DND-41 (cell line): Measurements from ENCODE around the gene SORL1-AS1.

Experiments
- CTCF ChIP-seq: IDR thresholded peaks from 2 replicates; pipeline ENCODE4 v1.5.1; 2012; ENCODE audit warnings: borderline replicate concordance, low read length, moderate library complexity, mild to moderate bottlenecking; ENCODE audit not compliant: poor library complexity, severe bottlenecking; ENCODE audit errors: extremely low read depth
- EZH2 ChIP-seq: IDR thresholded peaks from 3 replicates; pipeline ENCODE4 v1.6.1; 2012; ENCODE audit warnings: borderline replicate concordance, low read depth, mild to moderate bottlenecking, moderate library complexity, low read length, inconsistent platforms; ENCODE audit not compliant: severe bottlenecking

DNA sequence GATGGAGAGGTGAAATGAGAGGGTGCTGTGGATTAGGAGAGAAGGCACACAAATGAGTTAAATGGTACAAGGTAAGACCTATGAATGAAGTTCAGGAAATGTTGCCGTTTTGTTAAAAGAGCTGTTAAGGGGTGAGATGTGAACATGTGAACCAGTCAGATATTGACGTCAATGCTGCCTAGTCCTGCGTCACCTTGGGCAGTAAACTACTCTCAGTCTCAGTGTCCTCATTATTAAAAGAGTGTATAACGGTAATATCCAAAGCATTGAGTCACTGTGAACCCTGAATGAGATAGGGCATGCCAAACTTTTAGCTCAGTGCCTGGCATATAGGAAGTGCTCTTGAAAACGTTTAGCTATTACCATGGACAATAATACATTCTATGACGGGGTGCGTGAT lies 32.4 kb upstream of the SORL1-AS1 start:
- TF ChIP-seq CTCF, result no peak
- TF ChIP-seq EZH2, result no peak
